ENCODE measurements around the gene LDLRAD3.
"Not testable (repeated sequence)": the region's sequence is repeated elsewhere in the genome, so short reads cannot be mapped to it uniquely, and the experiment has no call there.

Gene LDLRAD3

DNA sequence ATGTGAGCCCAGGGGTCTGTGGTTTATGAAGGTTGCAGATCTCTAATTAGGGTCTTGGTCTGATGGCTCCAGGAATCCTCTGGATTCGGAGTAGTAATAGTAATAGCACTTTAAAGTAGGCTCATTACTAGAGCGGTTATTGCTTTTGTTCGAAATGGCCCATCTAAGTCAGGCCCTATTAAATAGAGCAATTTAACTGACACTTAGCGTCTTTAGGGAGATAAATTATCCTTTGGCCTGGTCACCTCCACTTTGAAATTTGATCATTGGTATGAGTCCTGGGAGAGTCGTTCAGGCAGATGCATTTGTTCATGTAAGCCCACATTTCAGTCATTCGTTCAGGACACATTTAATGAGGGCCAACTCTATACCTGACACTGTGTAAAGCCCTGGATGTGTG lies 54.8 kb downstream of the LDLRAD3 start:
- DNase-seq = no peak

DNA sequence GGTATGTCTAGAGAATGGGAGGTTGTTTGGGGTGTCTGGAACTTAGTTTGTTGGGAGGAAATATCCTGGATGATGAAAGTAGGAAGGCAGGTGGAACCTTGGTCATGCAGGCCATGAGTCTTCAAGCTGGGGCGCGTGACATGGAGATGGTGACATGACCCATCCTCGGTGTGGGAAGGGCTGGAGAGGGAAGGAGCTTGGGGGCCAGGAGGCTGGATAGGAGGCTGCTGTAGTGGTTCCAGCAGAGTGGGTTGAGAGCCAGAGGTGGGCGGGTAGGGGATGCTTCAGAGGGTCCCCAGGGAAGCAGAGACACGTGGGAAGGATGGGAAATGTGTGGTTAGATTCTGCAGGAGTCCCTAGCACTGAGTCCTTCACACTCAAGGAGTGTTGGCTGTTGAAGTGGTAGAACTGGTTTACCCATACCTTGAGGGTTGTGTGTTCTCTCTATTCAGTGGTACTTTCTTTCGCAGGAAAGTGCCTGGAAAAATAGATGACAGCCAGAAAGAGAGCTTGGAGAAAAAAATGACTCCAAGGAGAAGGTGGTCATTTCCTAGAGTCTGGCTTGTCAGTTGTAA lies 56.8 kb downstream of the LDLRAD3 start:
- no peak for DNase-seq

DNA sequence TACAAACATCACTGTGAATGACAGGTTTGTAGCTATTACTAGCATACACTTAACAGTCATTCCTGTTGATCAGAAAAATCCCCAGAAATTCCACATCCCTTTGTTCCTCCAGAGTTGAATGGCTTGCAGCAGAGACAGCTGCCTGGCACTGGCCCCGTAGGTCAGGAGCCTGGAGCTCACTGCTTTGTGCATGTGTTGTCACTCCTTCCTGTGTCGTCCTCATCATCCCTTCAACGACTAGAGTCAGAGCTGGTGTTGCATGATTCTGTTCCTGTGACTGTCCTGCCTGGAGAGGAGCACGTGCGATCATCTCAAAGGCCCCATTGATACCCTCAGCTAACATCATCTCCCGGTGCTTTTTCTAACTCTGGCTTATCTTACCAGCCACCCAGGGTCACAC lies 58.3 kb downstream of the LDLRAD3 start:
- peak; percentile 26 for DNase-seq

DNA sequence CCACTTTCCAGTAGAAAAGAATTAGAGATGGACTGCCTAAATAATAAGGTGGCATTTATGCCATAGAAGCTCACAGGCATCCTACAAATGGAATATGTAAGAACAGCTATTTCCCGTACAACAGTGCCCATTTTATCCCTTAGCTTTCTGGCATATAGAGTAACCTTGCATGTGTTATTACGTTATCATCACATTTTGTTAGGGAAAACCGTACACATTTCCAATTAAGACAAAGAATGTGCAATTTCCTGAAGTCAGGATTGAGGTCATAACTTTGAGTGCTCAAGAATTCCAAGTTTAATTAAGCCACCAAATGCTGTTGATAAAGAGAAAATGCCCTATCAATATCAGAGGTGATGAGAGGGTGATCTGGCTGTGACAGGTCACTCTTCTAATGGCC lies 58.9 kb downstream of the LDLRAD3 start:
- DNase-seq = no peak

DNA sequence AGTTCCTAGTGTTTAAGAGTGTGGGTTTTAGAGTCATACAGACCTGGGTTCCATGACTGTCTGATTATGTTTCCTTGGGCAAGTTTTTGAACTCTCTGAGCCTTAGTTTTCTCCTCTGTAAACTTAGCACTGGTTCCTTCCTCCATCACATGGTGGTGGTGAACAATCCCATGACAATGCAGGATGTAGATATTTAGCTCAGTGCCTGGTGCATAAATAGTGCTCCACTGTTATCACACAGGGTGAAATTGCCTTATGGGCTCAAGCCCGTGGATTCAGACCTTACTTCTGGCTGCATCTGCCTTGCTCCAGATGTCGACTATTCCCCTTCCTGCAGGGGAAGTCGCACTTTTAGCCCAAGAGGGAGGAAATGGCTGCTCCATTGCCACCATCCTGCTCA lies 62.7 kb downstream of the LDLRAD3 start:
- DNase-seq = no peak

DNA sequence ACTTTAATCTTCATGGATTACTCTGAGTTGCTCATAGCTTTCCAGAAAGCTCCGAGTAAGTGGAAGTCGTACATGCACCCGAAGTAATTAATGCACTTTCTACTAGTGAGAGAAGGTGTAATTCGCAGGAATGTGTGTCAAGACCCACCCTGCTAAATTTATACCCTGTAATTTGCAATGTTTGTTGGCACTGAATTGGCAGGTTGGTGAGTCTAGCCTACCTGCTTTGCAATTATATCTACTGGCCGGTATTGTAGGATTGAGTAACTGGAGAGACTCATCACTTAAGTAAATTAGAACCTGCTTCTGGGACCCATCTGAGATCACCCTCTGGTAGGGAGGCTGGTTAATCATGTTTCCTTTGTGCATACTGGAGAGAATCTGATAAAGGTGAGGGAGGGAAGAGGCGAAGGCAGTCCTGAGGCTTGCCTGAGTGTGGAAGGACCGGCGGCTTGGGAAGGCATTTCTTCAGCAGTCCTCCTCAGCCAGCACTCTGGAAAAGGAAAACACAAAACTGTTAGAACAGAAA lies 63.3 kb downstream of the LDLRAD3 start:
- peak; percentile 74 for DNase-seq

DNA sequence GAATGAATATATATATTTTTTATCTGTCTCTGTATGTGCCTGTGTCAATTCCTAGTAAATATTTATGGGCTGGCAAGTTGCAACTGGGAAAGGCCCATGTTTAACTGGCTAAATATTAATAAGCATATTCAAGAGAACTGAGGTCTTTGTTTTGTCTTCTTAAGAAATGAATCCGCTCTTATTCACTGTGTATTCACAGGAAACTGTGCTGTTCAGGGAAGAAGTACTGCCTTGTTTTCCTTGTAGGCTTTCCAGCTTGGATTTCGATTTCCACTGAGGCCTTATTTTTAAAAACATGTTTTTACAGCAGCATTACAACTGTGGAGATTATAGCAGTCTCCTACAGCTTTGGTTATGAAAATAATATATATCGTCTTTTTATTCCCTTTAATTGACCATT lies 64.7 kb downstream of the LDLRAD3 start:
- no peak for DNase-seq

DNA sequence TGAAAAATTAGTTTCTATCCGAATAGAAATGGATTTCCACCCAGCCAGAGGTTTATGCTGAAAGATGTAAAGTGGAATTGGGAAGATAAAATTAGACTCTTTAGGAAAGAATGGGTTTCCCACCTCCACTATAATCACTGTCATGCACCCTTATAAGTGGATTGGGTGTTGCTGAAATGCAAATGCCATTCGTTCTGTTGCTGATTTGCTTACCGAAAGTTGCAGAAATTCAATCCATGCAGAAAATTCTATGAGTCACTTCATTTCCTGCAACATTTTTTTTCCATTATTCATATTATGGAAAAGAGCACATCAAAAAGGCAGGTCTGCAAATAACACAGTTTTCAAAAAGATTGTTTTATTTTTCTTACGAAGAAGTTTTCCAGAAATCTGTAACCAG lies 65.6 kb downstream of the LDLRAD3 start:
- DNase-seq = no peak

DNA sequence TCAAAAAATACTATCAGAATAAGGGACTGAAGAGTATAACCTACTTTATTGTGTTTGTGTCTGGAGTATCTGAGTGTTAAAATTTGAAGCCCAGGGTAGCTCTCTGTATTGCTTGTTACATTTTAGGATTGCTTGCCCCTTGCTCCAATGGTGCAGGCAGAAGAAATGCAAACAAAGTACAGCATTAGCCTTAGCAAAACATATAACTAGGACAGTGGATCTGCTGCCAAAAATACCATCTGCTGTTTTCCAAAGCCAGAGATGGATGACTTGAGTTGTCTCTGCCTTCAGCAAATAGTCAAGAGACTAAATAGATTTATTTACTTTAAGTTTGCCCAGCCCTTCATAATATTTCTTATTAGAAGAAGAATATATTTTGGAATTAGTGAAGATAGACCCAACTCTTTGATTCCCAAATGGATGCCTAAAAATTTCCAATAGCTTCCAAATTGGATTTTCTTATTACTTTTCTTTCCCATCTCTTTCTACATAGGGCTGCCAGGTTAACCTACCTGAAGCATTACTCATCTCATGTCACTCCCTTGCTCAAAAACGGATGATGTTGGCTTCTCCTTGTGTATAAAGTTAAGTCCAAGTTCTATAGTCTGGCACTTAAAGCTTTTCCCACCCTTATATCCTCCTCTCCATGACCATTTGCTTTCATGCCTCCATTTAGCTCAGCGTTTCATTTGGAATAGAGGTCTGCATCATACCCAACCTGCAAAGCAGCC lies 66.3 kb downstream of the LDLRAD3 start:
- peak; percentile 41 for DNase-seq

DNA sequence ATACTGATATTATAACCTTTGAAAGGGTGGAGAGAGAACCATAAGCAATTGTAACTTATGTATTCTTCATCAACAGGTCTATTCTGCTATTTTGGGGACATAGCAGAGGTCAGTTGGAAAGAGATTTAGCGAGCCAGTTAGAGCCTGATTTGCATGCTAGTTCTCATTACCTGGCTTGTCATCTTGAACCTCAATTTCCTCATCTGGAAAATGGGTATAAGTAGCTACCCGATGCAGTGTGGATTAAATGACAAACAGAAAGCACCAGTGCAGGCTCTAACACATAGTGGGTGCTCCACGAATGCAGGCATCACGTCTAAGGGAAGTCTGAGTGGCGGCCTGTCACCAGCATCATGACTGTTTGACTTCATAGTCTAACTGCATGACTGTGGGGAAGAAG lies 67.7 kb downstream of the LDLRAD3 start:
- DNase-seq = no peak

DNA sequence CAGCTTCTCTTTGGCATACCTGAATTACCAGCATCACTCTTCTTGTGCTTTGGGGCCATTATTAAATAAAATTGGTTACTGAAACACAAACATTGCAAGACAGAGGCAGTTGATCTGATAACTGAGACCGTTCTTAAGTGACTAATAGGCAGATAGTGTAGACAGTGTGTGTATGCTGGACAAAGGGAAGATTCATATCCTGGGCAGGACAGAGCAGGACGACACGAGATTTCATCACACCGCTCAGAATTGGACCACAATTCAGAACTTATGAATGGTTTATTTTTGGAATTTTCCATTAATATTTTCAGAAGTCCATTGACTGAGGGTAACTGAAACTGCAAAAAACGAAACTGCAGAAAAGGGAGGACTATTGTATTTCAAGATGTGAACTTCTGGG lies 68.6 kb downstream of the LDLRAD3 start:
- DNase-seq = no peak

DNA sequence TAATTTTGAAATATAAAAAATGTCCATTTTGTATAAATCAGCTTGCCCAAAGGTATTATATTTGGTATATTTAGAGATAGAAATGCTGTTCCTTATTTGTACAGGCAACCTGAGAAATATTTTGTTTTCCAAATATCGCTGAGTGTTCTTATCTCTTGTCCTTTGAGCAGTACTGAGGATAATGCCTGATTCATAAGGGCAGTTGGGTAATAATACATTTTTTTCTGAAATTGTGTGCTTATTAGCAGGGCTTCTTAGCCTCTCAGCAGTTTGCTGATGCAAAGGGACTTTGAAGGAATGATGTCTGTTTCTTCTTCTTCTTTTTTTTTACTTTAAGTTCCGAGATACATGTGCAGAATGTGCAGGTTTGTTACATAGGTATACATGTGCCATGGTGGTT lies 69.1 kb downstream of the LDLRAD3 start:
- DNase-seq = no peak

DNA sequence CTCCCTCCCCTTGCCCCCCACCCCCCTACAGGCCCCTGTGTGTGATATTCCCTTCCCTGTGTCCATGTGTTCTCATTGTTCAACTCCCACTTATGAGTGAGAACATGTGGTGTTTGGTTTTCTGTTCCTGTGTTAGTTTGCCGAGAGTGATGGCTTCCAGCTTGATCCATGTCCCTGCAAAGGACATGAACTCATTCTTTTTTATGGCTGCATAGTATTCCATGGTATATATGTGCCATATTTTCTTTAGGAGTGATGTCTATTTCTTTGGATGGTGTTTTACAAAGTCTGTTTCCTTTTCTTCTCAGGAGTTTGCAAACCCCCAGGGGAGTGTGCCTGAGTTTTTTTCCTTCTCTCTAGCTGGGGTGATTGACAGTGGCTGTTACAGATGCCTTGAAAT lies 69.6 kb downstream of the LDLRAD3 start:
- DNase-seq = not testable (repeated sequence)

DNA sequence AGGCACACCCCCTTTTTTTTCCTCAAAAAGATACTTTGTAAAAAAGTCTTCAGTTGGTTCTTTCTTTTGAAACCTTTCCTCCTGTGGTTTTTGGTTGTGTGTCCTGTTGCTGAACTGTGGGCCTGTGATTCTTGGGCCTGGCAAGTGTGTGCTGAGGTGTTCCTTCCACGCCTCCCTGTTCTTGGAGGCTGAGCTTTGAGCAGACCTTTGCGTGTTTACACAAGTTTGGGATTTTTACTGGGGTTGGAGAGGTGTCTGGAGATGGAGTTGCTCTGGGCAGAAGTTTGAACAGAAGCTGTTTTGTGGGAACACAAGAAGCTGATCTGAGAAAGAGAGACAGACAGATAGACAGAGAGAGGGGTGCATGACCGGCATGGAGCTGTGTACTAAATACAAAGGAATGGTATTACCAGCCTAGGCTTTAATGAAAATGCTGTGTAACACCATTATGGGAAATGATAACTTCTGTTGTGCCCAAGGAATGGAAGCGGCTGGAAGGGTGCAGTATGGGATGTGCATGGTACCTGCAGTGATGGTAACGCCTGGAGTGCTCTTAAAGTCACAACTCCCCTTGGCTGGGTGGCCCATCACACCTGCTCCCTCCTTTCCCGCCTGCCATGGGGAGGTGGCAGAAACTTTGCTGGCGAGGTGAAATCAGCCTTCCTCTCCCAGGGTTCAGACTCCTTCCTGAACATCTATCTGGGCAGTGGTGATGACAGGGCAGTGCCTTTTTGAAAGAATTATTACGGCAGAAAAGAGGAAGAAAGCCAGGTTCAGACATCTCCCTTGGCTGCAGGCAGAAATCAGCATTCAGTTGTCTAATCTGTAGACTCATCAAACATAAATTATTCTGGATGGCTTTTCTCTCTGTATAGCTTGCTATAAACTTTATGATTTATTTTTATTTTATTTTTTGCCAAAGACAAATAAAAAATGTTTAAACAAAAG lies 70.4 kb downstream of the LDLRAD3 start:
- no peak for DNase-seq

DNA sequence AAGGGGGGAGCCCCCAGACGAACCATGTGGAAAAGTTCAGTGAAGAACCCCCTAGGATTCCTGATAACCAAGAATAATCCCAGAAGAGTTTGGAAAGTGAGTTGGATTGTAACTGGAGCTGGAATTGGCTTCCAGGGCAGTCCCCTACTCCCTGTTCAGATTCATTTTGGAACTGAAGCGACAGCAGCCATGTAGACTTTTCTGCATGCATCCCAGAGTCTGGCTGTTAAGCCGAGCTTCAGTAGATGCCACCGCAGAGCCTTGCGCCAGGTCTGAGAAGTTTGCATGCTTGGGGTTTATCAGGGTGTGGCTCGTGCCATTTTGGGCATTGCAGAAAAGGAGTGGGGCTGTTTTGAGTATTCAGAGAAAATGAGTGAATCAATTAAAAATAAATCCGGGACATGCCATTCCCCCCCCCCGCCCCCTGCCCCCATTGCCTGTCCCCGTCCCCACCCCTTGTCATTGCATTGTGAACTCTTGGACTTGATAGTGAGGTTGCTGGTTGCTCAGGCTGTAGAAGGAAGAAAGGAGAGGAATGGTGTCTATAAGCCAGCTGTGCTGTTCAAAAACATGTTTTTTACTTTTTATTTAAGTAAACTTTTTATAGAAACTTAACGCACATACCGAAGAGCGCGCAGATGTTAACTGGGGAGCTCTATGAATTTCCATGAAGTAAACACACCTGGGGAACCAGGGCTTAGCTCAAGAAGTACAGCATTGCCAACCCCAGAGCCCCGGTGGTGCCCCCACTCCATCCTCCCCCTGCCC lies 71.2 kb downstream of the LDLRAD3 start:
- no peak for DNase-seq

DNA sequence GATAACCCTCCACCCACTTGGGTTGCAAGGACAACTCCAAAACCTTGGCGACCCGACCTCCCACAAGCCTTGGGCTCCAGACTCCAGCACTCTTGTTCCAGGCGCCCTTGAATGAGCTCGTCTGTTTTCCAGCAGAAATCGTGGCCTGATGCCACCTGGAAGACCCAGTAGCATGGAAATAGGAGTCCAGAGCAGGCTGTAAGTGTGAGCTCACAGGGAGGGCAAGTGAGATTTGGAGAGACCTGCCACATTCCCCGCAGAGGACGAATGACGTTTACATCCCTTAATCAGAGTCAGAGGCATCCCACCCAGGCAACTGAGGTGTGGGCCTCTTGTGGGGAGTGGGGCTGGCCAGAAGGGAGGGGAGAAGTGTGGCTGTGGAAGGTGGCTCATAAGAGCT lies 71.9 kb downstream of the LDLRAD3 start:
- DNase-seq = no peak

DNA sequence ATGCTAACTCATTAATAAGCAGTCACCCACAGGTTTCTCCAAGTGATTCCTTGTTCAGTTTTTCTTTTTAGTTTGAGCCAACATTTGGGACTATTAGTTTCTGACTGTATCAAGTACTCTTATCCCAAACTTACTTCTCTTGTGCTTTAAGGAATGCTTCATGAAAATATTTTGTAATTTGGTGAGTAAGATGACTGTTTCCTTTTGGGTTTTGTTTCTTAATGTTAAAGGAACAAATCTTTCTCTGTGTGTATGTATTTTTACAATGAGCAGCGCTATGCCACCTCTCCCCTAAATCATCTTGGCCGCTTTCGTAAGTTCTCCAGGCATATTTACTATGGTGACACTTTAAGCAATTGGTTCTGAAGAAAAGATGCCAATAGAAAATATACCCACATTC lies 72.4 kb downstream of the LDLRAD3 start:
- no peak for DNase-seq

DNA sequence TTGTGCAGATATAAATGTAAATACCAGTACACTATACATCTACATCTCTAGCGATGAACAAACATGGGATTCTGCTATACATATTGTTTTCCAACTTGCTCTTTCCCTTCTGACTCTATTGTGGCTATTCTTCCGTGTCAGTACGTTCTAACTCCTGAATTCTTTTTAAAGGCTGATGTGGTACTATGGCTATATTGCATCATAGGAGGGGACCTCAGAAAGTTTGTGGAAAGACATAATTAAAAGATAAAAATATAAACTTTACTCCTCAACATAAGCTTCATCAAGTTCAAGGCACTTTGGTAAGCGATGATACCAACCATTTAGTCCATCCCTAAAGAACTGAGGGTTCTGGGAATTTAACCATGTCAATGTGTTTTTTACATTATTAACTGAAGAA lies 72.8 kb downstream of the LDLRAD3 start:
- no peak for DNase-seq

DNA sequence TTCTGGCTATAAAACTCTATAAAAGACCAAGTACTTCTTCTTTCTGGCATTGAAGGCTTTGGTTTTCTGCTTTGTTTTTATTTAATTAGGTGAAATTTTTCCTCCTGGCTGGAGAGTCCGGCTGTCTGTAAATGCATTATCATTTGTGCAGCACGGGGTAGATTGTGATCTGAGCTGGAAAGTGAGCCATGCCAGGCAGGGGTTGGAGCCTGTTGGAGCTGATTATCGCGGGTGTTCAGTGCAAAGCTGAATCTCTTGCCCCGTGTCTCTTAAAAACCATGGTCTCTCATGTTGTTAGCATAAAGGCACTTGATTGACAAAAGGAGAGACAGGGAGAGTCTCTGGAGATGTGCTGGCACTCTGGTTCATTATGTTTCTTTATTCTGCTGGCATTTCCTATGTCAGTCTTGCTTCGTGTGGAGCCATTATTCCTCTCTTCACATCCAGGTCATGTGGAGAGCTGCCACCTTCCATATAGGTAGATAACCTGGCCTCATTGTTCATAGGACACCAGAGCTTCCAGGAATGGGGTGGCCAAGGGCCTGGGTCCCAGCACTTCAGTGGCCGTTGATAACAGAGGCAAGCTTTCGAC lies 75.2 kb downstream of the LDLRAD3 start:
- peak; percentile 23 for DNase-seq

DNA sequence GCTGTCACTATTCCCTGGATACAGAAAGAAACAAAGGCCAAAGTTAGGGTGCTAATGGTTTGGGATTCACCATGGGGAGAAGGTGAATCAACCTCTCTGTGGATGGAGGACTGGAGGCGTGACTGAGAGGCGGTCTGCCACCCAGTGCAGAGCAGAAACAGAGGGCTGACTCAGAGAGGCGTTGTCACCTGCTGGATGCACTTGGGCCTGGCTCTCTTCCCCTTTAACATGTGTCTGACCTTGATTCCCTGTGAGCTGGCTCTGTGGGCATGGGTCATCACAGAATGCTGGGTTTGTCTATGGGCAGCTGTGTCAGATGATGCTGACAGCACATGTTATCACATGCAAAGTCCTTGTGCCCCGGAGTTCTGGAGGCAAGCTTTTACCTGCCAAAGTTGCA lies 75.9 kb downstream of the LDLRAD3 start:
- no peak for DNase-seq

DNA sequence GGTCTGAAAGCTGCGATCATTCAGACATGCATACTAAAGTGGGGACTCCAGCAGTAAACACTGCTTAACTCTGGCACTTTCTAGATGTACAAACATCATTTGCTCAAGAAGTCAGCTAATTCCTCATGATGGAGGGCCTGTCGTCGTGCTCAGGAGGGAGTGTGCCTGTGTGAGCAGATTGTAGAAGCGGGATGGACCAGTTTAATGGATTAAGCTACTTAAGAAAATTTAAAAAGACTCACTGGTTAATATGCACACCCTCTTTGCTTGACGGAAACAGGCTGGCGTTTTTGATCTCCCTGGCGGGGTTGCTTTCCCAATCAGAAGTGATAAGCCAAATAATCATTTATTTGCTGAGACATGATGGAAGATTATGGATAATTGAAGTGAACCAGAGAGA lies 79.0 kb downstream of the LDLRAD3 start:
- DNase-seq = no peak

DNA sequence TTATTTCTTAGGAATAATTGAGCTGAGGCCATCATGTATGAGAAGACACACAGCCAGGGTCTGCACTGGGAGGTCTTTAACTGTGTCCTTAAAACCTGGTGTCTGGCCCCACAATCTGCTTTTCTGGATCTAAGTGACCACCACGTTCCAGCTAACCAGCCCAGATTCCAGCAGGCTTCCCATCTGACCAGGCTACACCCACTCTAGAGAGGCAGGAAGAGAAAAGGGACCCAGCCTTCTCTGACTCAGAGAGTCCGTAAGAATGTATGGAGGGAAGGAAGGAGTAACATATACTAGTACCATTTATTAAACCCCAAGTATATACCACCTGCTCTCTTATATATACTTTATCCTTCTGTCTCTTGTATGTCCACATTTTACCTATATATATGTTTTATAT lies 80.1 kb downstream of the LDLRAD3 start:
- DNase-seq = no peak

DNA sequence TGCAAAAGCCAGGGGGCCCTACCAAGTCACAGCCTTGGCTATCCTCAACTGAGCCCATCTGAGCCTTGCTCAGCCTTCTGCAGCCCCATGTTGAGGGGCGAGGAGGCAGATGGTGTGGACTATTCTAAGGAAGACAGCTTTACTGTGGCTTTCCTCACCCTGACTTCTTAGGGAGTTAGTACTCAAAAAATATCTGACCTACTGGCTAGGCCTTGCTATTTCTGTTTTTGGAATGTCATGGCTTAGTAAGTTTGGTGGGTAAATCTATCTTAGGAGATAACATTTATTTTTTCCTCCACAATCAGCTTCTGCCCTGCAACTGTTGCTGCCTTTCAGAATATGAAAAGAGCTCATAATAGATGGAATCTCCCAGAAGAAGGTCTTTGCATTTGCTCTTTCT lies 80.9 kb downstream of the LDLRAD3 start:
- no peak for DNase-seq
